Measurements from ENCODE around the gene FAM171A2. TPM values are rescaled to one million over a fixed set of nuclear protein-coding genes. Genes with fewer than 3 reads are reported as not detected.

Gene FAM171A2
- total and polyA plus RNA-seq, 2 donors (not counting 1 experiment from before 2014, with no cell fraction given), result 0.18 to 0.69 TPM

- no peak overlapping the region for H2AFZ ChIP-seq (ENCODE audit: insufficient read depth, low read depth, low read length, poor library complexity, severe bottlenecking)
- H3K4me1 Mint-ChIP-seq, result peaks cover 7% of the 10 kb centered on the region
- no peak for DNase-seq
- H3K9ac ChIP-seq (ENCODE audit: low read length), result no peak overlapping the region
- intact Hi-C loops (cut with micrococcal nuclease), result no loop called here
- H3K4me2 ChIP-seq (replicated peaks; ENCODE audit: low read depth, low read length, poor library complexity, severe bottlenecking), result no peak overlapping the region
- no peak overlapping the region for H3K27ac Mint-ChIP-seq
- no peak for ATAC-seq (ENCODE audit: low read depth)
- no peaks in the 10 kb centered on the region for H3K27me3 ChIP-seq (replicated peaks in 1 of 4; ENCODE audit: control extremely low read depth in 1 of 4, control insufficient read depth in 3 of 4, insufficient read depth in 4 of 4, low read length in 3 of 4)
- WGBS (ENCODE audit: insufficient coverage), result no CpG with 5 or more reads among the region's 3 CpGs
- H3K36me3 ChIP-seq (replicated peaks in 1 of 2; ENCODE audit: control extremely low read depth in 1 of 2, control insufficient read depth in 1 of 2, extremely low read depth in 1 of 2, insufficient read depth in 2 of 2, low read length in 1 of 2), result peaks cover 0 to 54% of the 10 kb centered on the region in 2 experiments
- H3K27me3 Mint-ChIP-seq, result no peaks in the 10 kb centered on the region
- CTCF ChIA-PET, result interaction anchor here (0.6 kb wide), 1 partner anchor 92 kb away, joined by 3 read pairs; no protein-coding TSS in a partner anchor
- no peak overlapping the region for H3K4me3 Mint-ChIP-seq
- no peaks in the 10 kb centered on the region for H3K9me3 ChIP-seq (ENCODE audit: control extremely low read depth in 1 of 3, control insufficient read depth in 2 of 3, insufficient read depth in 1 of 3, low read length in 2 of 3)
- H3K79me2 ChIP-seq (ENCODE audit: control insufficient read depth, insufficient read depth, low read length), result no peaks in the 10 kb centered on the region
- TF ChIP-seq EZH2 (IDR thresholded peaks at IDR 0.05; ENCODE audit: borderline replicate concordance, insufficient read depth, low read depth, low read length, poor library complexity, severe bottlenecking) (no peak), CTCF (IDR thresholded peaks at IDR 0.05) (peak; percentile 28)
- no peak overlapping the region for H3K4me3 ChIP-seq (ENCODE audit: control extremely low read depth in 1 of 5, extremely low read depth in 1 of 5, insufficient read depth in 1 of 5, low read depth in 2 of 5, low read length in 4 of 5)
- H3K27ac ChIP-seq (ENCODE audit: low read length in 2 of 2), result no peak overlapping the region
- peaks cover 14% of the 10 kb centered on the region for H4K20me1 ChIP-seq (ENCODE audit: control insufficient read depth, insufficient read depth, low read length, poor library complexity, severe bottlenecking)
- no peaks in the 10 kb centered on the region for H3K9me3 Mint-ChIP-seq (ENCODE audit: insufficient read depth)
- POLR2A ChIA-PET, result interaction anchor here (0.6 kb wide), 1 partner anchor 15 kb away, joined by 6 read pairs; no protein-coding TSS in a partner anchor
- H3K4me1 ChIP-seq (ENCODE audit: control insufficient read depth in 2 of 2, insufficient read depth in 2 of 2, low read length in 2 of 2), result peaks cover 0 to 11% of the 10 kb centered on the region in 2 donors
These were observed 36.7 kb upstream of the FAM171A2 start for GRCh38 chr17:44400226-44400847.
